Hippocampal formation (tissue), 2 donors: Measurements from ENCODE around the gene AKAP6.

Source experiments
- DNase-seq, 2 donors: peaks; one replicate each; lab custom pipeline; 2025; lab: John Stamatoyannopoulos, UW

AKAP6 gene

DNA sequence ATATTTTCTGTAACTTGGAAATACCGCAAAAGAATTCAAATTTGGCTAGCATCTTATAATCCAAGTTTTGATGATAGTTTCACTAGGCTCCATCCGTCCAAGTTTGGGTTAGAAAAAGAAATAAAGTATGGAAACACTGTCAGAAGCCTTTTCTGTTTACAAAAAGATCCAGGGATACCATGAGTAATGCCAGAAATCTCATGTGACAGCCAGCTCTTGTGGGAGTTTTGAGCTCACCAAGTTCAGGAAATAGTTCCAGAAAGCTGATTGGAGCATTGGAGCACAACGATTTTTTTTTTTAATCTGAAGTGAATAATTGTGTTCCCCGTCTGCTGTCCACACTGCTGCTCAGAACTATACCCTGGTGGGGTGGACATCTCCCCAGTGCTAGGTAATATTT is 379.9 kb downstream of the AKAP6 start:
- DNase-seq = peak; percentile 23 to 58

DNA sequence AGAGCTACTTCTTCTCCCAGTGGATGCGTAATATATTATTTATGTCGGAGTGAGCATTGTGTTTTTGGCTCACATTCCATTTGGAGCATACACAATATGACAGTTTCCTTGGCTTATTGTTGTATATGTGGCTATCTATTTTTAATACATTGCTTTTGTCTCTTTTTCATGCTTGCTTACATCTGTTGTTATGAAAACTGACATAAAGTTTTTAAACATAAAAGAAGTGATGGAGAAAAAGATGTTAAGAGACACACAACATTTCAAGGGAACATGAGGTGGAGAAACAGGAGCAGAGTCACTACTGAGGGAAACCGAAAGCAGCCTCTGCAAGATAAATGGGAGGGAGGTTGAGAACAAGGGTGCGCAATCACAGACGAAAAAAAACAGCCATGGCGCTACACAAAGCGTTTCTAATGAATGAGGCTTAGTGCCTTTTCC is 381.2 kb downstream of the AKAP6 start:
- peak in 1 of 2 donors; percentile 53 for DNase-seq

DNA sequence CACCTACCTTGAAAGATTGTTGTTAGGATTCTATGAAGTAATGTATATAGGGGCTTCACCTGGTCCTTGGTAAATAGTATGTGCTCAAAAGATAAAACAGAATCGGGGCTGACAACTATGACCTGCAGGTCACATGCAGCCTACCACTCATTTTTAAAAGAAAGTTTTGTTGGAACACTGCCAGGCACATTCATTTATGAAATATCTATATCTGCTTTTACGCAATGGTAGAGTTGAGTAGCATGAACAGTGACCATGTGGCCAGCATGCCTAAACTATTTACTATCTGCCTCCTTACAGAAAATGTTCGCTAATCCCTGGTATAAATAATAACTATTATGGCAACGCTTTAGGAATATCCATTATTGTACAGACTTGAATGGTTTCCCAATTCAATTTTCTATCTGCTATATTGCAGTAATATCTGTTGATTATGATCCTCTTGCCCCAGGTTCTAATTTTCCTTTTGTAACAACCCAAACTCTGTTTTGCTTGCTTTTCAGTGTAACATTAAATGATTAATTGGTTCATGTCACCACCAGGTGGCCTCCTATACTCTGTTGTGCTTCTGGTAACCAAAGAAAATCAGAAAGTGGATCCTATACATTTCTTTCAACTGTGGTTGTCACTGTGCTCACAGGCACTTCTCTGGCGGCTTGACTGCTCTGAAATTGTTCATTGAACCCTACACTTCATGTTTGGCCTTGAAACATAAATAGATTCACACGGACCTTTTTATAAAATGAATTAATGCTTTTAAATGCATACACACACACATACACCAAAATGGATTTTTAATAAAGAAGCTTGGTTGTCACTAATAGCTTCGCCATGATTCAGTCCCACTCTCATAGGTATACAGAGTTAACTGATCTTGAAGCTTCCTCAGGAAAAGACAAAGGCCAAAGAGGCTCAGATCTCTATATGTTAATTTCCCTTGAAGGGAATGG is 381.9 kb downstream of the AKAP6 start:
- DNase-seq = peak; percentile 17 to 87

DNA sequence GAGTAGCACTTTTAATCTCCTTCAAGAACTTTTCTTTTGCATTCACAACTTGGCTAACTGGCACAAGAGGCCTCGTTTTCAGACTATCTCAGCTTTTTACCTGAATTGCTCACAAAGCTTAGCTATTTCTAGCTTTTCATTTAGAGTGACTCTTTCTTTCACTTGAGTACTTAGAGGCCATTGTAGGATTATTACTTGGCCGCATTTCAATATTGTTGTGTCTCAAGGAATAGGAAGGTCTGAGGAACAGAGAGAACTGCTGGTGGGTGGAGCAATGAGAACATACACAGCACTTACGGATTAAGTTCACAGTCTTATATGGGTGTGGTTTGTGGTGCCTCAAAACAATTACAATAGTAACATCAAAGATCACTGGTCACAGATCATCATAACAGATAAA is 384.8 kb downstream of the AKAP6 start:
- no peak for DNase-seq

DNA sequence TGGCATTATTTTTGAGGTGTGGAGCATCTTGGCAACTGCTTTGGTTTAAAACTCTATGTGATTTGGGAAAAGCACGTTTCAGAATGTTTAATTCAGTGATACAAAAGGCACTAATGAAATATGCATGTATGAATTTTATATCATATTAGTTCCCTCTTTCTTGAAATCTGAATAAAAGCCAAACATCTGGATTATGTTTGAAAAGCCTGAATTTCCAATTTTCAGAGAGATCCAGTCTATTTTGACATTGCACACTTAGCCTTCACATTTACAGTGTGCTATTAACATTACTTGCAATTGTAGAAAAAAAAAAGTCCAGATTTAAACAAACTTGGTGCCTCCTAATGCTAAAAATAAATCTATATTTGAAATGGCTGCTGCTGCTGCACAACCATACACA is 390.5 kb downstream of the AKAP6 start:
- DNase-seq = no peak

DNA sequence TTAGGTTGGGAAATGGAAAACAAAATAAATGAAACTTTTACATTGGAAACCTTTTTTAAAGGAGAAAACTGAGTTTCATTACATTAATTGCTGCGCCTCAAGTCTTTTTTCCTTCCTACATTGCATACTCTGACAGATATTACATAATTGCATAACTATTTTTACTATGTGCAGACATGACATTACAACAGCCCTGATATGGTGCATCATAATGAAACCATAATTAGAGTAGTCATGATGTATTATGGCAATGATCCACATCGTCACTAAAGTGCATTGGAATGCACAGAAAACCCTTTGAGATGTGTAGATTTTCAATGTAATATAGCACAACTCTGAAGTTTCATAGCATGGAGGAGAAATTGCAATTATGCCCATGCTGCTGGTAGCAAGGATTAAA is 391.8 kb downstream of the AKAP6 start:
- DNase-seq = no peak

DNA sequence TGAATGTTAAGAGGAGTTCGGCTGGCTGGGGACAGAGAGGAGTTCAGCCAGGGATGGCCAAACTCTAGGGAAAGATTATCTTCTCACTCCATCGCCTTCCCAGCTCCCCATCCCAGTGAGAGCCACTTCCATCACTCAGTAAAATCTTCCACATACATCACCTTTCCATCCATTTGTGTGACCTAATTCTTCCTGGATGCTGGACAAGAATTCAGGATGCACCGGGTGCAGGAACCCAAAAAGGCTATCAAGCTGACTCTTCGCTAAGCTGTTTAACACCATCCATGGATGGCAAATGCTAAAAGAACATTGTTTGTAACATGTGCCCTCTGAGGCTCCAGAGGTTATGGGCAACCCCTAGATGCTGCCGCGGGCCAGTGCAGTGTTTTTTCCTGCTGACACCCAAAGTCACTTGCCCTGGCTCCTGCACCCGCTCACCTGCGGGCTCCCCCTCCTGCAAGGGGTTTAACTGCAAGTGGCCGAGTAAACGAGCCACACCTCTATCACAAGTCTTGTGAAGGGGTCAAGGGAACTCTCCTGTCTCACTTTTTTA is 393.6 kb downstream of the AKAP6 start:
- DNase-seq = no peak

DNA sequence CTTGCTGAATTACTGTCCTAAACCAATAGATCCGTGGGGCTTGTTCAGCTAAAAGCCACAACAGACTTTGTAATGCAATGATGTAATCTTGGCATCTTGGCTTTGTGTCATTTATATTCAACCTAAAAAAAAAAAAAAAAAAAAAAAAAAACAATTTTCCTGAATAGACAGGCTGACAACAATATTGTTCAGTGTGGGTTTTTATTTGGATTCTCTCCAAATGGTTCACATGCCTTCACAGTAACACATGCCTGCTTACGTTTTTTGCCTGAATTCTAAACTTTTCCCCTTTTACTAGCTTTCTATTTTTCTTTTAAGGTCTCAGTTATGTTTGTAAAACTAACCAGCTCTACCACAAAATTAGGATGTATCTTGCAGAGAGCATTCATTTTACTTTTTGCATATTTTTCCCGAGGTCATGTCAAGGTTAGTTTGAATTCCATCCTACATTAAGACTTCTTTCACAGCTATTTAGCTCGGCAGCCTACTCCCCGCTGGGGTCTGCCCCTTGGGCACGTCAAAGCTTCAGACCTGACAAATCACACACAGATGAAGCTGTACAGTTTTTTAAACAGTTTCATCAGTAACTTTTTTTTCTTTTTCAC is 395.9 kb downstream of the AKAP6 start:
- DNase-seq = peak in 1 of 2 donors; percentile 51

DNA sequence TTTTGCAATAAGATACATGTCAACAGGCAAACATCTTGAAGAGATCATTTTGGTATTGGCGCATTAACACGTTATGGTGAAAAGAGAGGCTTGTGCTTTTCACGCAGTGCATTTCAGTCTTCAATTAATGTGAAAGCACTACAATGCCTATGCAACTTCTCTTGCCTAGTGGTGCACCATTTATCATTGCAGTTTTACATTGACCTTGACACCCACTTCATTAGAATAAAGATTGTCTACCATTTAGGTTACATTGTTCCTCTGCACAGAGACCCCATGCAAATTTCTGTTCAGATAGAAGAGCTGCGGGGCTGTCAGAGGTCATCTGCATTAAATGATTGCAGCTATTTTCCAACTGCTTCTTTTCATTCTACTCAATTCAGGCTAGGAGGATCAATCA is 397.4 kb downstream of the AKAP6 start:
- no peak for DNase-seq

DNA sequence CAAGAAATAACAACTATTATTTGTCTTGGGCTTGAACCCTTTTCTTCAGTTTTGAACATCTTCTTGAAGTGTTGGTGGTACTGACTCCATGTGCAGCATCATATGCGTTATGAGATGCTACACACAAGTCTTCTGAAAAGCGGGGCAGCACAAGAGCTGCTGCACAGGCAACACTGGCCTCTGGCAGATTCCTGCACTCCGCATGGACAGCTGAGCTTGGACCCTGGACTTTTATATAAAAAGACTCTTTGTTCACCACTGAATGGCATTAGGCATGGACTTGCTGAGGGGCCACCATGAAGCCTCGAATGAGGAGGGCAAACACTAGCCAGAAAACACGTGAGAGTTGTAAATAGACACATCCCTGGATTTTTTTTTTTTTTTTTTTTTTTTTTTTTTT is 398.7 kb downstream of the AKAP6 start:
- DNase-seq = peak; percentile 44 to 52

DNA sequence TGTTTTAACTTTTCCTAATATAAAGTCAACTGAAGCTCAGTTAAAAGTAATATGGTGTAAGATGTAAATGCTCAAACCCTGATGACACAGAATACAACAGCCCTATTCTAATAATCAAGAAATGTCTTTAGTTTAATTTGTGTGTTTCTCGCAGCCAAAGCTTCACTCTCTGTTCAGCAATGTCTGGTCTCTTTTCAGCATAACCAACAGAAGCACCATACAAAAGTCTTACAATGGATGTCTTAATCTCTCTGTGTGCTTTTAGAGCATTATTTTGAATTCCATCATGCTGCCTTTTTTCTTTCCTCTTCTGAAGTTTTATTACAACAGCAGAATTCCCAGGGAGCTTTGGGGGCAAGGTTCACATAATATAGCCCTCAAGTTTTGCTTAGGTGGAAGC is 399.4 kb downstream of the AKAP6 start:
- DNase-seq = peak in 1 of 2 donors; percentile 56

DNA sequence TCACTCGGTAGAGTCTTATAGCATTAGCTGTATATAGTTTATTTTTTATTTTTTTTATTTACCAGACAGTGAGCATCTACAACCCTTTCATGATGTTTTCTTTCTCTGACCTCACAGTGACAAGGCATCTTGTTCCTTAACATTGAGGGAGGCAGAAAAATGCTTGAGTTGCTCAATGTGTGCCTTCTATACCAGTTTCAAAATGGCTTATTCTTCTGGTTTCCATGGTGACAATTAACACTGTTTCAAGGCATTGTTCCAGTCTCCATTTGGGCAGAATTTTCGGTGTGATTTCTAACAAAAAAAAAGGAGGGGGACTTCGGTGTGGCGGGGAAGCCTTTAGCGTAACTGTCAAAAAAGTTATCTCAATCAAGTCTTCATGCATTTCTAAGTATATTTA is 399.9 kb downstream of the AKAP6 start:
- DNase-seq = peak in 1 of 2 donors; percentile 54

DNA sequence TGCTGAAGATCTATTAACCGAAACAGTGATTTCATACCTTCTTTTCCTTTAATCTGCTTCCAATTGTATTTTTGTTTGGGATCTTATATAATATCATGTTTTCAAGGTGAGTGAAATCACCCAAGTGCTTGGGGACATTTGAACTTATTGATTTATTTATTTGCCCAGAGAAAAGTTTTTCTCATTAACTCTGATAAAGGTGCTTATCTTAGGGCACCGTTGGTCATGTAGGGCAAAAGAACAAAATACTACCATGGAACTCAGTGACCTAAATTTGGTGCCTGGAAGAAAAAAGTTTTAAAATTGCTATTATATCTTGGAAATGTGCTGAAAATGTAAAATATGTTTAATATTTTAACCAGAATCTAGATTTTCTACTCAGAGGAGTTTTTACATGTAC is 402.2 kb downstream of the AKAP6 start:
- no peak for DNase-seq

DNA sequence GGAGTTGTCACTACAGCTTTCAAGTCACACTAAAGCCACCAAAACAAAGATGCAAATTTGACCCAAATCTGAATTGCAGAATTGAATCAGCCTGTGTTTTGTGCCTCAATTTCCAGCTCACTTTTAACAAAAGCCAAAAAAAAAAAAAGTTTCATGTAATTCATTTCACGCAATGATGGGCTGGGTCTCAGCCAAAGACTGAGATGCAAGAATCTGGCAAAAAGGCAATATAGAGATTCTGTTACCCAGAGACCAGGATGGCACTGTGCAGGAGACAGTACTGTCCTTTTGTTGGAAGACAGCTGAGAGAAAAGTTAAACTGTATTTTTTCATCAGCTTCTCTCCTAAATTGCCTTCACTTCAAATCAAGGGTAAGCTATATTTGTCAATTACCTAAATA is 403.9 kb downstream of the AKAP6 start:
- no peak for DNase-seq

DNA sequence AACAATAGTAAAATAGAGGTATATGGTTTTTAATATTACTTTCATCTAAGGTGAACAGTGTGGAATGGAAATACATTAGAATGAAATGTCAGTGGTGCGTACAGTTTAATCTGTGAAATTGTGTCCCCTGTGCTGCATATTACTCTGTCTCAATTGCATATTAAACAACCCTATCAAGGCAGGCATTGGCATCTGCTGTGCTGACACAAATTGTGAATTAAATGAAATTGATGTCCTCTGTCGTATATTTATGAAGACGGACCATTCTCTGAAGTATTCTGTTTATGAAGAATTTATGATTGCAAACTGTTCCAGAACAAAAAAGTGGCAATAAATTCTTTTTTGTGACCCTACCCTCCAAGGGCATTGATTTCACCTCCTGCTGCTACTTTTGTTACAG is 405.2 kb downstream of the AKAP6 start:
- no peak for DNase-seq

DNA sequence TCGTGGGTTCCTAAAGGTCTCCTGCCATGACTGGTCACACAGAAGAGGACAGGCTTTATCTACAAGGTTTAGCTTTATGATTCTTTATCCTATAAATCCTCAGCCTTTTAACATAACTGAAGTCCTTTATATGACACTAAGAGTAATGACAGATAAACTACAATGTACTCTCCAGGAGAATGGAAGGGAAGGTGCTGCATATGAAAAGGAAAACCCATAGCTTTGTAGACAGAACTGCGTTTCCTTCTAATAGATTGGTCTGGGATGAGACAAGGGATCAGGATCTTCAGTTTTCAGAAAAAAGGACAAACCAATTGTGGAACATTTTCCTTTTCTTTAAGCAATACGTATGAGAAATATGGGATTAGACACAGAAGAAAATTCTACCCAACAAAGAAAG is 408.5 kb downstream of the AKAP6 start:
- no peak for DNase-seq

DNA sequence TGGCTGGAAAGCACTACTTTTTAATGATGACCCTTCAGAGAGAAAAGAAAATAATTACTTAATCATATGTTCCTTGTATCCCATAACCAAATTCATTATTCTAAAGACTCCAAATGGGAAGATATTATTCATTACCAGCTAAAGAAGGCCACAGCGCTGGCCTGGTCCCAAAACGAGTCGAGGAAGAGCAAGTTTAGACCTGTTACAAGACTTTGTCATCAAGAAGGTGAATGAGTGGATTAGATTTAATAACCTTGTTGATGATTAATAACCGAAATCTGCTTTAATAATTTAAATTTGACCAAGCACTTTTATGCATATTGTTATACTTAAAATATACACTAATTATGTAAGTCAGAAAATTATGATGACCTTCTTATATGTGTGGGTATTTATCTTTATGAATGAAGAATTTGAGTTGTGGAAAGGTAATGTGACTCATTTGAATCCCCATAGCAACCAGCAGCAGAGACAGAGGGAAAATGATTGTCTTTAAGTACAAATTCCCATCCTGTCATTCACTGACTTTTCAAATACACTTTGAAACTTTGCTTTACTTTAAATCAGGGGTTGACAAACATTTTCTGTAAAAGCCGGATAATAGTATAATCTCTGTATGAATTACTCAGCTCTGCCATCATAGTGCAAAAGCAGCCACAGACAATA is 409.2 kb downstream of the AKAP6 start:
- DNase-seq = no peak

DNA sequence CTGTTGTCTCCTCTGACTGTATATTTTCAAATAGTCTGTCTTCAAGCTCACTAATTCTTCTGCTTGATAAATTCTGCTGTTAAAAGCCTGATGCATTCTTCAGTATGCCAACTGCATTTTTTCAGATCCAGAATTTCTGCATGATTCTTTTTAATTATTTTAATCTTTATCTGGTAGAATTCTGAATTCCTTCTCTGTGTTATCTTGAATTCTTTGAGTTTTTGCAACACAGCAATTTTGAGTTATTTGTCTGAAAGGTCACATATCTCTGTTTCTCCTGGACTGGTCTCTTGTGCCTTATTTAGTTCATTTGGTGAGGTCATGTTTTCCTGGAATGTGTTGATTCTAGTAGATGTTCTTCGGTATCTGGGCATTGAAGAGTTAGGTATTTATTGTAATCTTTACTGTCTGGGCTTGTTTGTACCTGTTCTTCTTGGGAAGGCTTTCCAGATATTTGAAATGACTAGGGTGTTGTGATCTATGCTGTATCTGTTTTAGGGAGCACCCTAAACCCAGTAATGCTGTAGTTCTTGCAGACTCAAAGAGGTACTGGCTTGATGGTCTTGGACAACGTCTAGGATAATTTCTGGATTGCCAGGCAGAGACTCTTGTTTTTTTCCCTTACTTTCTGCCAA is 415.8 kb downstream of the AKAP6 start:
- DNase-seq = no peak

DNA sequence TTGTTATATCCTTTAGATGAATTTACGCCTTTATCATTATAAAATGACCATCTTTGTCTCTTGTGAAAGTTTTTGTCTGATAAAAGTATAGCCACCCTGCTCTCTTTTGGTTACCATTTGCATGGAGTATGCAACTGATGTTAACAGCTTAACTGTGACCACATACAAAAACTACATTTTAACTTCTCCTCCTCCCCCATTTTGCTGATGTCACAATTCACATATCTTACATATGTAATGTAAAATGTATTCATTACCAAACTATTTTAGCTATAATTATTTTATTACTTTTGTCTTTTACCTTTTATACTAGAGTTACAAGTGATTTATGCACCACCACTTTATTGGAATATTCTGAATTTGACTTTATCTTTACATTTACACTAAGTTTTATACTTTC is 425.1 kb downstream of the AKAP6 start:
- no peak for DNase-seq

DNA sequence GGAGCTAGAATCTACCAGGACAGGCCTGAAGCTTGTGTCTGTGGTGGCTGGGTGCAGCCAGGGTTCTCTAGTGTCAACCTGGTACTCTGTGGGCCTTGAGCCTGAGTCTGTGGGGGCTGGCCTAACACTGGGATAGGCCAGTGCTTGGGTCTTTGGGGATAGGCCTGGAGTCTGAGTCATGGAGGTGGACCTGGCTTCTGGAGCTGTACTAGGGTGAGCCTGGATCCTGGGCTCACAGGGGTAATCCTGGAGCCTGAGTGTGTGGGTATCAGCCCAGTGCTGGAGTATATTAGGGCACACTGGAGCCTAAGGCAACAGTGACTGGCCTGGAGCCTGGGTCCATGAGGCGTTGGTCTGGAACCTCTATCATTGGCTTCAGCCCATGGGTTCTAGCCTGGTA is 427.1 kb downstream of the AKAP6 start:
- DNase-seq = no peak

DNA sequence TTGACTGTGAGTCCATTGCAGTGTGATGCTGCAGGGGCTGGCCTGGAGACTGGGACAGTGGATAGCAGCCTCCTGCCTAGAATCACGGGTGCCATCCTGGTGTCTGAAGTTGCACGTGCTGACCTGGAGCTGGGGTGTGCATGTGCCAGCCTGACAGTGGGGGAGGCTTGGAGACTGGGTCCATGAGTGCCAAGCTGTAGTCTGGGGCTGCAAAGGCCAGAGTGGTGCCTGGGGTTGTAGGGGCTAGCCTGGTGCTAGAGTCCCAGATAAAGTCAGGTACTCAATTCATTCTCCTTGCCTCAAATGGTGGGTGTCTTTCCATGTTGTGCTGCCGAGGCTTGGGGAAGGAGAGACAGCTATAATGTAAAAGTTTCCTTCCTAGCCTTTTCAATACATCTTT is 427.7 kb downstream of the AKAP6 start:
- no peak for DNase-seq

DNA sequence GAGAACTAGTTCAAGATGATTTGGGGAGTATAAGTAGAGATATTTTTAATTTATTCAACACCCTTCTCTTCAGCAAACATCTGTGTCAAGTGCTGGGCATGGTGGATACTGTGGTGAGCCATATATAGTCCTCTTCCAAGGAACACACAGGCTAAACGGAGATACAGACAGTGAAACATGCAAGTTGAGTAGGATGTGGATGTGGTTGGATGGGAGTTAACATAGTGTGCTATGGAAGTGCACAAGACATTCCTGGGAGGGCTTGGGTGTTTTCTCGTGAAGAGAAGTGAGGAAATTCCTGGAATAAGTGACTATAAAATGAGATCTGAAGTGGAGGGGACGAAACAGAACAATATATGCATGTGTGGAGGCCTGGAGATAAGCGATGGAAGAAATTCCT is 428.5 kb downstream of the AKAP6 start:
- DNase-seq = no peak
